Measurements from ENCODE around the gene NTRK3. TPM values are rescaled to one million over a fixed set of nuclear protein-coding genes. Genes with fewer than 3 reads are reported as not detected.
"Not testable (repeated sequence)": the region's sequence is repeated elsewhere in the genome, so short reads cannot be mapped to it uniquely, and the experiment has no call there.

The NTRK3 gene
- total and polyA plus RNA-seq, 2 experiments from 2014 or later = not detected

DNA sequence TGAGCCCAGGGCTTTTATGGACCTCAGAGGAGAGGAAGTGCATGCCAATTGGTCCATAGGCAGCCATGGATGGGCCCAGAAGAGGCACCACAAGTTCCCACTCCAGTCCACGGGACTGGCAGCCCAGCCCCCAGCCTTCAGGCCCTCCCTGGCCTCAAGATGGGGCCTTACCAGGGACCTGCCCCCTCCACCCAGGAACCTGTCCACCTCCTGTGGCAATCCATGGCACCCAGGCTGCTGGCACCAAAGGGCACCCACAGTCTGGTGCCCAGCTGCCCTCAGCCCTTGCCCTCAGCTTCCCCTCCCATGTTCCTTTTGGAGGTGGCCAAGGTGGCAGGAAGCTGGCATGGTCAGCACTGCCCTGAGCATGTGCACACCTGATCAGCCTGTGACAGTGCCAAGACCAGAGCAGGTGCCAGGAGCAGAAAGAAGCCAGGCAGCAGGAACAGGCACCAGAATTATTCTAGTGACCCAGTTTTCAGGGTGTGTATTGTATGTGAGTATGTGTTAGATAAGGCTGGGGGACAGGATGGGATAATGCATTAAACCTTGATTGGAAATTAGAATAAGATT is 415.0 kb downstream of the NTRK3 start:
- Histone ChIP-seq H3F3A (ENCODE audit: insufficient read depth) (no peaks in the 10 kb centered on the region), H3K4me1 (ENCODE audit: insufficient read depth) (no peaks in the 10 kb centered on the region), H3K36me3 (ENCODE audit: low read depth) (no peaks in the 10 kb centered on the region), H3K27ac (no peak overlapping the region), H3K27me3 (replicated peaks; ENCODE audit: insufficient read depth) (no peaks in the 10 kb centered on the region), H3K9me2 (ENCODE audit: insufficient read depth) (no peaks in the 10 kb centered on the region), H3K9me3 (ENCODE audit: low read depth) (no peaks in the 10 kb centered on the region), H3K4me2 (ENCODE audit: unreplicated experiment) (no peak overlapping the region), H4K20me1 (ENCODE audit: insufficient read depth) (no peaks in the 10 kb centered on the region), H3K79me2 (ENCODE audit: insufficient read depth) (no peaks in the 10 kb centered on the region), H3K9ac (no peak overlapping the region), H3K4me3 (no peak overlapping the region), H2AFZ (no peak overlapping the region)
- TF ChIP-seq EZH2 (IDR thresholded peaks at IDR 0.05; ENCODE audit: insufficient read depth, poor library complexity, severe bottlenecking) = no peak
- no peak for TF ChIP-seq EZH2phosphoT487 (IDR thresholded peaks at IDR 0.05; ENCODE audit: insufficient read depth, low read depth)
- no peak for DNase-seq
- in situ Hi-C loops (cut with MboI) = no loop called here
- 0% methylated on average over 1 of the region's 1 CpG for WGBS, 2 experiments (ENCODE audit: low coverage in 1 of 2, low lambda C conversion rate in 2 of 2, missing lambda C conversion rate in 2 of 2)

DNA sequence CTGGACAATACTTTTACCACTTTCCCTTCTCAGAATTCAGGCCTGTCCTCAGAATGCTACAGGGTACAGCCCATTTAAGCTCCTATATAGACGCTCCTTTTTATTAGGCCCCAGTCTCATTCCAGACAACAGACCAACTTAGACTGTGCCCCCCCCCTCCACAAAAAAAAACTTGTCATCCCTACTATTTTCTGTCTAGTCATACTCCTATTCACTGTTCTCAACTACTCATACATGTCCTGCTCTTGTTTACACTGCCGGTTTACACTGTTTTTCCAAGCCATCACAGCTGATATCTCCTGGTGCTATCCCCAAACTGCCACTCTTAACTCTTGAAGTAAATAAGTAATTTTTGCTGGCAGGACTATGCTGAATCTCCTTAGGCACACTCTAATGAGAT is 420.7 kb downstream of the NTRK3 start:
- H3F3A ChIP-seq (ENCODE audit: insufficient read depth); H3K27ac ChIP-seq; H3K9me3 ChIP-seq (ENCODE audit: low read depth); in situ Hi-C loops (cut with MboI); H2AFZ ChIP-seq; H3K9ac ChIP-seq; H3K4me2 ChIP-seq (ENCODE audit: unreplicated experiment); H3K9me2 ChIP-seq (ENCODE audit: insufficient read depth); H3K27me3 ChIP-seq (replicated peaks; ENCODE audit: insufficient read depth); H3K79me2 ChIP-seq (ENCODE audit: insufficient read depth); H3K36me3 ChIP-seq (ENCODE audit: low read depth); DNase-seq; H3K4me3 ChIP-seq; H4K20me1 ChIP-seq (ENCODE audit: insufficient read depth); H3K4me1 ChIP-seq (ENCODE audit: insufficient read depth): not testable (repeated sequence)
- WGBS, 2 experiments (ENCODE audit: low coverage in 1 of 2, low lambda C conversion rate in 2 of 2, missing lambda C conversion rate in 2 of 2) = 89 to 93% methylated on average over 2 of the region's 2 CpGs

GRCh38 chr15:87833333-87833732 is 423.2 kb downstream of the NTRK3 start:
- H3K36me3 ChIP-seq (ENCODE audit: low read depth); H3F3A ChIP-seq (ENCODE audit: insufficient read depth); H3K27me3 ChIP-seq (replicated peaks; ENCODE audit: insufficient read depth); H3K27ac ChIP-seq; H3K4me3 ChIP-seq; H2AFZ ChIP-seq; H3K9ac ChIP-seq; H3K9me3 ChIP-seq (ENCODE audit: low read depth); DNase-seq; H3K79me2 ChIP-seq (ENCODE audit: insufficient read depth); H3K4me1 ChIP-seq (ENCODE audit: insufficient read depth); H3K4me2 ChIP-seq (ENCODE audit: unreplicated experiment); H4K20me1 ChIP-seq (ENCODE audit: insufficient read depth); H3K9me2 ChIP-seq (ENCODE audit: insufficient read depth); in situ Hi-C loops (cut with MboI): not testable (repeated sequence)
- 61 to 65% methylated on average over 5 of the region's 5 CpGs for WGBS, 2 experiments (ENCODE audit: low coverage in 1 of 2, low lambda C conversion rate in 2 of 2, missing lambda C conversion rate in 2 of 2)

DNA sequence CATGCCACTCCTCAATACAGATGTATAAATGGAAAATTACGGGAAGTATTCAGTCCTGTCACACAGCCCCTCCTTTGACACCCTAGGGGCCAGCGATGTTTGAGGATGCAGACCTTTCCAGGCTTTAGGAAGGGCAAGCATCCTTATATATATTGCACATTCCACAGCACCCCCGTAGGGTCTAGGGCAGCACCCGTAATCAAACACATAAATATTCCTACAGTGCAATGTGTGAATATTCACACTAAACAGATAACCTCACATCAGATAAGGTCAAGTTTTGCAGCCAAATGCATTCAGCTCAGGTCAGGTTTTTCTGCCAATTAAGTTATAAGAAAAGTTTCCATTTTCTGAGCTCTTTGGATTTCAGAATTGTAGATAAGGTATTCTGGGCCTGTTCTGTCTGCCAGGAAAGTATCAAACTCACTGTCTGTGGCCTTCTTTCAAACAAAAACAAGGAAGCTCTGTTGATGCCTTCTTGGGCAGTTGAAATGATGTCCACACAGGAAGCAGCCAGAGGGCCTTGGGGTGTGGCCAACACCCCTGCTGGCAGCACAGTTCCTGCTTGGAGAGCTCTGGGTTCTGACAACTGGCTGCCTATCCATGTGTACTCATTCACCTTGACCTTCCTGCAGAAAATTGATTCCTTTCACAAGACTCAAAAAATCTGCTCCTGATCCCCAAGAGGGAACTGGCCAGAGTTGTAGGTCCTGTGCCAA is 427.0 kb downstream of the NTRK3 start:
- Histone ChIP-seq H3K79me2 (ENCODE audit: insufficient read depth) (no peaks in the 10 kb centered on the region), H3K27me3 (replicated peaks; ENCODE audit: insufficient read depth) (no peaks in the 10 kb centered on the region), H3K4me3 (no peak overlapping the region), H4K20me1 (ENCODE audit: insufficient read depth) (no peaks in the 10 kb centered on the region), H2AFZ (no peak overlapping the region), H3K9ac (no peak overlapping the region), H3K4me2 (ENCODE audit: unreplicated experiment) (no peak overlapping the region), H3K27ac (no peak overlapping the region), H3K4me1 (ENCODE audit: insufficient read depth) (no peaks in the 10 kb centered on the region), H3K36me3 (ENCODE audit: low read depth) (no peaks in the 10 kb centered on the region), H3F3A (ENCODE audit: insufficient read depth) (no peaks in the 10 kb centered on the region), H3K9me3 (ENCODE audit: low read depth) (no peaks in the 10 kb centered on the region), H3K9me2 (ENCODE audit: insufficient read depth) (no peaks in the 10 kb centered on the region)
- 56 to 74% methylated on average over 4 of the region's 4 CpGs for WGBS, 2 experiments (ENCODE audit: low coverage in 1 of 2, low lambda C conversion rate in 2 of 2, missing lambda C conversion rate in 2 of 2)
- in situ Hi-C loops (cut with MboI) = no loop called here
- TF ChIP-seq EZH2 (IDR thresholded peaks at IDR 0.05; ENCODE audit: insufficient read depth, poor library complexity, severe bottlenecking) = no peak
- no peak for TF ChIP-seq EZH2phosphoT487 (IDR thresholded peaks at IDR 0.05; ENCODE audit: insufficient read depth, low read depth)
- DNase-seq = peak; percentile 6

- Histone ChIP-seq H3K27ac (no peak overlapping the region), H3K9me3 (ENCODE audit: low read depth) (no peaks in the 10 kb centered on the region), H2AFZ (no peak overlapping the region), H3F3A (ENCODE audit: insufficient read depth) (no peaks in the 10 kb centered on the region), H3K9ac (no peak overlapping the region), H4K20me1 (ENCODE audit: insufficient read depth) (no peaks in the 10 kb centered on the region), H3K4me2 (ENCODE audit: unreplicated experiment) (no peak overlapping the region), H3K4me3 (no peak overlapping the region), H3K36me3 (ENCODE audit: low read depth) (no peaks in the 10 kb centered on the region), H3K79me2 (ENCODE audit: insufficient read depth) (no peaks in the 10 kb centered on the region), H3K4me1 (ENCODE audit: insufficient read depth) (no peaks in the 10 kb centered on the region), H3K27me3 (replicated peaks; ENCODE audit: insufficient read depth) (no peaks in the 10 kb centered on the region), H3K9me2 (ENCODE audit: insufficient read depth) (no peaks in the 10 kb centered on the region)
- WGBS, 2 experiments (ENCODE audit: low coverage in 1 of 2, low lambda C conversion rate in 2 of 2, missing lambda C conversion rate in 2 of 2) = 45 to 50% methylated on average over 3 of the region's 3 CpGs
- DNase-seq = no peak
- in situ Hi-C loops (cut with MboI) = no loop called here
- TF ChIP-seq EZH2phosphoT487 (IDR thresholded peaks at IDR 0.05; ENCODE audit: insufficient read depth, low read depth) (no peak), EZH2 (IDR thresholded peaks at IDR 0.05; ENCODE audit: insufficient read depth, poor library complexity, severe bottlenecking) (no peak)
These were observed 427.9 kb downstream of the NTRK3 start for GRCh38 chr15:87828608-87829007.
